ENCODE results near the gene LY86.

Gene LY86

DNA sequence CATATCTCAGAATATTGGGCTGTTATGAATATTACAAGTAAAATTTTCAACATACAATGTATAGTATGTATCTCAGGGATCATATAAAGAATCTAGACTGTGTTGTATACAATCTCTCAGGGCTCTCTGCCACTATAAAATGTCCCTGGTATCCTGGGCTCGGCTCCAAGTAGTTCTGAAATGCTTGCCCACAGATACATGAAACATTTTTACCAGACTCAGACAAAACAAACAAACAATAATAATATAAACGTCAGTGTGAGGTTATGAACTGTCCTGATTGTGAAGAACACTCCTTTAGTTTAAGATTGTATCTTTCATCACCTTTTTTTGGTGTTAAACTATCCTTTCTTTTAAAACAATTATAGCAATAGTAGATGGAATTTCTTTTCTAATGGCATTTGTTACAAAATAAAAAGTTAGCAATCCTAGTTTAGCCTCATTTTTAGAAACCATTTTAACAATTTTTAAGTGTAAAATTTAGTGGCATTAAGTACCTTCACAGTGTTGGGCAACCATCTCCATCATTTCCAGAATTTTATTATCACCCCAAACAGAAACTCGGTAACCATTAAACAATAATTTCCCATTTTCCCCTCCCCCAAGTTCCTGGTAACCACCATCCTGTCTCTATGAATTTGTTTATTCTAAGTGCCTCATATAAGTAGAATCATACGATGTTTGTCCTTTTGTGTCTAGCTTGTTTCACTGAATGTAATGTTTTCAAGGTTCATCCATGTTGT, 17.4 kb upstream of the LY86 start:
- no peak for DNase-seq (ENCODE audit: low read depth, low spot score)

DNA sequence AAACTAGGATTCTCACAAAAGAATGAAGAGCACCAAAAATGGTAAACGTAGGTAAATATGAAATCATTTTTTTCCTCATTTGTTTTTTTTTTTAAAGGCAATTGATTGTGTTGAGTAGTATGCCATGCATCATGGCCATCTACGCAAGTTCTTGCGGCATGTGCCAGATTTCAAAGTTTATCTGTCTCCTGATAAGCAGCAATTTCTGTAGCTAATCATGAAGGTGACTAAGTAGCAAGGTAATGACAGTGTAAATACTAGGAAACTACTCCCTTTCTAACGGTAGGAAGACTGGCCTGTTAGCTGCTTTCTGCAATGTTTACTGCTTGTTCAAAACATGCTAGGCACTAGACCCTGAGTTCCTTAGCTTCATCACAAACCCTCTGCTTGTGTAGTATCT, 13.4 kb upstream of the LY86 start:
- DNase-seq (ENCODE audit: low read depth, low spot score), result no peak

- no peak for DNase-seq (ENCODE audit: low read depth, low spot score)
Observed at GRCh38 chr6:6577735-6578134, 10.8 kb upstream of the LY86 start.

DNA sequence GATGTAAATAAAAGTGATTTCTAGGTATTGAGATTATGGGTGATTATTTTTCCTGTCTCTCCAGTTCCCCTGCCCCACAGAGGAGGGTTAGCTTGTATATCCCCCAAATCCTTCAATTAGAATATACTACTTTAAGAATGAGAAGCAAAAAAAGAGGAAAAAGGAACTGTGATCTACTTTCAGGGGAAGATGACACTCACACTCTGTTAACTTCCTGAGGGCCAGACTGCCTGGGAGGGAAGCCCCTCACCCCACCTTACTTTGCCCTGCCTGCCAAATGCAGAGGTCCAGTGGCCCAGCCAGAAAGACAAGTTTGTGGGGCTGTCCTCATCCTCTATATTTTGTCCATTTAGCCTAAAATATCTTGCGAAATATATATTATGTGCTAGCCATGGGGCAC, 9.2 kb upstream of the LY86 start:
- DNase-seq (ENCODE audit: low read depth, low spot score), result no peak

GRCh38 chr6:6580225-6580856, 8.2 kb upstream of the LY86 start:
- no peak for DNase-seq (ENCODE audit: low read depth, low spot score)

DNA sequence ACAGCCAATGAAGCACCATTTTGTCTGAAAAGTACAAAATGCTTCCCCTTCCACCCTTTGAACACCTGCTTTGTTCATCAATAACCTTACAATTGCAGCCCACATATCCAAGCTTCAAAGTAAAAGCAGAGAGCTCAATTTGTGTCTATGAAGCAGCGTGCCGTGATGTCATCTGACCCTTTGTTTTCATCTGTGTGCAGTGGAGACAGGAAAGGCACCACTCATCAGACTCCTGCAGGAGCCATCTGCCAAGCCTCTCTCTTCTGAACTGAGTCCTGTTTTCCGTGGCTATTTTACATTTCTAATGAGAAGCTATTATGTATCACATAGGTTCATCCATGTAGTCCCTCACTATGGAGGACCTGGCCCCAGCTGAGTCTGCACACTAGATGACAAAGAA, 7.5 kb upstream of the LY86 start:
- DNase-seq (ENCODE audit: low read depth, low spot score), result no peak

GRCh38 chr6:6582131-6582530, 6.4 kb upstream of the LY86 start:
- DNase-seq (ENCODE audit: low read depth, low spot score), result no peak

DNA sequence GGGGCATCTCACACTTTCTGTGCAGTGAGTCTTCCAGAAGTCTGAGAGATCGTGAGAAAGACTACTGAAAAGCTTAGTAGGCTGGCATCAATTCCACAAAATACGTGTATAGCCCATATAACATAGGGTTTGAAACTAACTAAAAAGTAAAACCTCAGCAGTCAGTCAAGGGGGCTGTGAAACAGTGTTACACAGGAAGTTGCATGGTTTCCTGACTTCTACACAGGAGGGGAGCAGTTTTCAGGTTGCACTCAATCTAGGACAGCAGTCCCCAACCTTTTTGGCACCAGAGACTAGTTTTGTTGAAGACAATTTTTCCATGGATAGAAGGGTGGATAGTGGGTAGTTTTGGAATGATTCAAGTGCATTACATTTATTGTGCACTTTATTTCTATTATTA, 4.7 kb upstream of the LY86 start:
- DNase-seq (ENCODE audit: low read depth, low spot score), result no peak

DNA sequence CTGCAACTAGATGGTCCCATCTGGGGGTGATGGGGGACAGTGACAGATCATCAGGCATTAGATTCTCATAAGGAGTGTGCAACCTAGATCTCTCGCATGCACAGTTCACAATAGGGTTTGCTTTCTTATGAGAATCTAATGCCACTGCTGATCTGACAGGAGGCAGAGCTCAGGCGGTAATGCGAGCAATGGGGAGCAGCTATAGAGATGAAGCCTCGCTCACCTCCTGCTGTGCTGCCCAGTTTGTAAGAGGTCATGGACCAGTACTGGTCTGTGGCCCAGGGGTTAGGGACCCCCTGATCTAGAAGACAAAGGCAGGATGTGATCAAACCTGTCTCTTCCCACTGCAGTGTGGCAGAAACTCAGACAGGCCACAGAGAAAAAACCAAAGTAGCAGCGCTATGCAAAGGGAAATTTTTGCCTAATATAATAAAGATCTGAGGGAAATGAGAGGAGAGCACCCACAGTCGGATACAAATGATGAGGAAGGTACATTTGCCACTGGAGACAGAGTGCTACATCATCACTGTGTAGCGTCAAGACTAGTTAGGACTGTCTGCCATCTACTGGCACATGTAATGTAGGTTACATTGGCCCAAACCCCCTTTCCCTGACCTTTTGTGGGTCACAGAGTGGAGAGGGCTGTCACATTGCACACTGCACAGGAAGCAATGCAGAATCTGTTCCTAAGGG, 4.1 kb upstream of the LY86 start:
- no peak for DNase-seq (ENCODE audit: low read depth, low spot score)

GRCh38 chr6:6585003-6585311, 3.6 kb upstream of the LY86 start:
- DNase-seq (ENCODE audit: low read depth, low spot score), result no peak

DNA sequence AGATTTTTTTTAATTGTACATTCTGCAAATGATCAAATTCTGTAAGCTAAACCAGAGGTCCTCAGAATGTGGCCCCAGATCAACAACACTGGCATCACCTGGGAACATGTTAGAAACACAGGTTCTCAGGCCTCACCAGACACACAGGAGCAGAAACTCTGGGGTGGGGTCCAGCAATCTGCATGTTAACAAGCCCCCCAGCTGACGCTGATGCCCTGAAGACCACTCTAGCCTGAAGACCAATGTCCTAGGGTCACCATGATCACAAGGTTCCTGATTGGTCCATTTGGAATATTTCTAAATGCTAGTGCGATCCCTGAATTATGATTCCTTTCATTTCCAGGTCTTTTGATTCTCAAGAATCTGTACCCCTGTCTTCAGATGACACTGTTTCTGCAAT, 2.4 kb upstream of the LY86 start:
- no peak for DNase-seq (ENCODE audit: low read depth, low spot score)

GRCh38 chr6:6586671-6587526, 1.6 kb upstream of the LY86 start:
- DNase-seq (ENCODE audit: low read depth, low spot score), result no peak

DNA sequence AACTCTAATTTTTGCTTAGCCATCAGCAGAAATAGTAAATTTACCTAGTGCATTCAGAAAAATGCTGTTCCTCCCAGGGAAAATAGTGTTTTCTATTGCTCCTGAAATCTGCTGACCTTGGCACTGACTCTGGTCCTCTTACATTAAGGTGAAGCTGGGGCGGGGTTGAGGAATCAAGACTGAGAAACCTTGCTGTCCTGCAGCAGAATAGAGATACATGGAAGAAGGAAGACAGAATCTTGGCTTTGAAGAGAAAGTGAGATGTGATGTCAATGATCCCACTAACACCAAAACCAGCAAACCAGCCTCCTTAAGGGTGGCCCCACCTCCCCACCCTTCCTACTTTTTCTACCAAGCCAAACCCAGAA, 840 bp upstream of the LY86 start:
- no peak for DNase-seq (ENCODE audit: low read depth, low spot score)

GRCh38 chr6:6588924-6589709, 597 bp downstream of the LY86 start:
- DNase-seq (ENCODE audit: low read depth, low spot score), result no peak

- no peak for DNase-seq (ENCODE audit: low read depth, low spot score)
Observed at GRCh38 chr6:6590530-6590929, 2.0 kb downstream of the LY86 start.

DNA sequence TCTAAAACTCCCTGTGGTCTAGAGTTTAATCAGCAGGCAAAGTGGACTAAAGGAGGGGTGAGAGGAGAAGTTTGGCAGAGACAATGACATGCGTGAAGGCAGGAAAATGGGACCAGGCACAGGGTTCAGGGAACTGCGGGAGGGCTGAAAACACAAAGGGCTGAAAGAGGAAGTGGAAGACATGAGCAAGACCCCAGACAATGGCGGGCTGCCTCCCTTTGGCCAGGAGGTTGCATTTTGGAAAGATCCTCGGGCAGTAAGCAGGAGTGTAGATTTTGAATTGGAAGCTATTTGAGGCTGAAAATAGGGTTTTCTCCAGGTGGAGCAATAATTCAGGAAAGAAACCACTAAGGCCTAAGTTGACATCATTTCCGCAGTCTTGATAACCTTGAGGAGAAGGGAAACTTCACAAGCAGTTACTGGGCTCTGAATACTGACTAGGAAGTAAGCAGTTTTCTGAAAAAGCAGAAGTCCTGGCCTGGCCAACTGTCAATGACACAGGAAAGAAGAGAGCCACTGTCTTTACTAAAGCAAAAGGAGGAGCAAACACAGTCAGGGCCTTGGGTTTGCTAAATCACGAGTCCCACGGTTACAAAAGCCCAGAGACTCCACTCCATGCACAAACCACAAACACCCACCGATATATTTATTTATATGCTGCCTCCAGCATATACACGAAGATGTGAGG, 3.4 kb downstream of the LY86 start:
- DNase-seq (ENCODE audit: low read depth, low spot score), result no peak

DNA sequence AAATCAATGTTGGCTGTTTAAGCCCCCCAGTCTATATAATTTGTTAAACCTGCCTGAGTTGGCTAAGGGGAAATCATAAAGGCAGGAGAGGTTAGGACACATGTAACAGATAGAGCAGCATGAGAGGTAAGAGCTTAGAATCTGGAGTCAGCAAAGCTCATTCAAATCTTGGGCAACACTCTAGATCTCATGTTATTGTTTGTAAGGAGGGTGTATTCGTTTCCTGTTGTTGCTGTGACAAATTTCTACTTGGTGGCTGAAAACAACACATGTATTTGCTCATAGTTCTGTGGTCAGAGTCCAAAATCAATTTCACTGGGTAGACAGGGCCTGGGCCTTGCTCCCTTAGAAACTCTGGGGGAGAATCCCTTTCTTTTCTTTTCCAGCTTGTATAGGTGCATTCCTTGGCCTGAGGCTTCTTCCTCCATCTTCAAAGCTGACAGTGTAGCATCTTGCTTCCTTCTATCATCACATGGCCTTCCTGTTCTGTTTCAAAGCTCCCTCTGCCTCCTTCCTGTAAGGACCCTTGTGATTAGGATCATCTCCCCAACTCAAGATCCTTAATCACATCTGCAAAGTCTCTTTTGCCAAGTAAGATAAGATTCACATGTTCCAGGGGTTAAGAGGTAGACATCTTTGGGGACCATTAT, 4.4 kb downstream of the LY86 start:
- DNase-seq (ENCODE audit: low read depth, low spot score), result no peak

DNA sequence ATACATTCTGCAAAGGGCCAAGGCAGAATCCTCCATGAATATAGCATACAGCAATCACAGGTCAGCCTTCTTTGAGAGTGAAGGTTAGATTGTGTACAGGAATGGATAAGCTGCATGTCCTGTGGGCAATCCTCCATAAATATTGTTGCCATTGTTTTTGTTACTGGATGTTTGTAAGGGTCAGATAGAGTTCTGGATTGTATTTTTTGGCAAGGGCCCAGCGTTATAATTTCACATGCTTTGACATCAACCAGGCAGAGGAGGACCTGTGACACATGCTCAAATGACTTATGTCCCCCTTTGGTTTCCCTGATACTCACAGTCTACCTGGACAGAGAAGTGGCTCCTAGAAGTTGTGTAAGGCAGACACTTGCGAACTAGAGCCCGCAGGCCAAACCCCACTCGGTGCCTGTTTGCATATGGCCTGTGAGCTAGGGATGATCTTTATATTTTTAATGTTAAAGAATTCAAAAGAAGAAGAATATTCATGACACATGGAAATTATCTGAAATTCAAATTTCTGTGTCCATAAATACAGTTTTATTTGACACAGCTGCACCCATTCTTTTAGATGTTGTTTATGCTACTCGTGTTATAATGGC, 5.4 kb downstream of the LY86 start:
- DNase-seq (ENCODE audit: low read depth, low spot score), result no peak

GRCh38 chr6:6595025-6595424, 6.5 kb downstream of the LY86 start:
- no peak for DNase-seq (ENCODE audit: low read depth, low spot score)

DNA sequence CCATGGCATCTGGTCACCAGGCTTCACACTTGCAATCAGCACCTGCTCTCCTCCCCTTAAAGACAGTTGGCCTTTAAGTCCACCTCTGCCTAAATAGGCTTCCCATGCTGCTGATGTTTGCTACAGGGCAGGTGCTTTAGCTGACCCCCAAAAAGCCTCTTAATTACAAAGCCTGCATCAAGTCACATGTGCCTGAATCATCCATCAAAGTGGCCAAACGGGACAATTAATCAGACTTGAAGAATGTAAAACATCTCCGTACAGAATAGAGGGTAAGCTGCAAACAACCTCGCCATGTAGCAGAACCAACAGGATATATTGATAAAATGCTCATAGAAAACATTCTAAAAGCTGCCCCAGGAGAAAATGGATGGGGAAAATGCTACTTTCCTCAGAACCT, 7.4 kb downstream of the LY86 start:
- no peak for DNase-seq (ENCODE audit: low read depth, low spot score)

Measured in brain pericyte (primary cell).